Measurements from ENCODE around the gene EIPR1. TPM values are rescaled to one million over a fixed set of nuclear protein-coding genes. Genes with fewer than 3 reads are reported as not detected.

Gene EIPR1
- total and polyA plus RNA-seq, 2 of the 13 experiments (the other 11 are each of a cell fraction or from before 2014, with no cell fraction given) = 70.0 to 96.3 TPM

- H3K9ac ChIP-seq (ENCODE audit: insufficient read depth, low read depth, low read length) = no peak overlapping the region
- 90% methylated on average over 23 of the region's 27 CpGs for WGBS (ENCODE audit: low lambda C conversion rate)
- H3K4me1 ChIP-seq (ENCODE audit: insufficient read depth, low read length) = no peaks in the 10 kb centered on the region
- H3K79me2 ChIP-seq (ENCODE audit: insufficient read depth, low read length) = peaks cover 21% of the 10 kb centered on the region
- no peak for DNase-seq (ENCODE audit: low spot score)
- no peak overlapping the region for H3K27ac ChIP-seq (ENCODE audit: extremely low read length, insufficient read depth, low read length)
- no peak for FAIRE-seq
- ATAC-seq = no peak
- peaks cover 3 to 15% of the 10 kb centered on the region in 2 experiments for H3K36me3 ChIP-seq (replicated peaks in 1 of 2; ENCODE audit: control insufficient read depth in 1 of 2, insufficient read depth in 2 of 2, low read length in 2 of 2)
- no peak for TF ChIP-seq TBX3 (IDR thresholded peaks at IDR 0.05; ENCODE audit: borderline replicate concordance)
- no peak for TF ChIP-seq PRDM10 (CRISPR knock-in tag; IDR thresholded peaks at IDR 0.05; ENCODE audit: low read depth)
- no peak for TF ChIP-seq ZNF441 (CRISPR knock-in tag; IDR thresholded peaks at IDR 0.05; ENCODE audit: borderline replicate concordance)
- no peak for TF ChIP-seq SSRP1 (CRISPR knock-in tag; IDR thresholded peaks at IDR 0.05)
- TF ChIP-seq SETDB1 (CRISPR knock-in tag; IDR thresholded peaks at IDR 0.05; ENCODE audit: borderline replicate concordance) = no peak
- no peak for TF ChIP-seq ZNF383 (CRISPR knock-in tag; IDR thresholded peaks at IDR 0.05; ENCODE audit: borderline replicate concordance)
- TF ChIP-seq TBL1XR1 (IDR thresholded peaks at IDR 0.05; ENCODE audit: borderline replicate concordance, low read length, partially characterized antibody) = no peak
- no peak for TF ChIP-seq THAP11 (CRISPR knock-in tag; IDR thresholded peaks at IDR 0.05)
- TF ChIP-seq HNRNPUL1 (IDR thresholded peaks at IDR 0.05; ENCODE audit: low read depth, low read length) = no peak
- no peak for TF ChIP-seq HOXA3 (CRISPR knock-in tag; IDR thresholded peaks at IDR 0.05)
- no peak for TF ChIP-seq ZNF598 (CRISPR knock-in tag; IDR thresholded peaks at IDR 0.05; ENCODE audit: borderline replicate concordance)
- TF ChIP-seq GATA4 (IDR thresholded peaks at IDR 0.05; ENCODE audit: borderline replicate concordance, low read depth) = no peak
- no peak for TF ChIP-seq MYNN (CRISPR knock-in tag; IDR thresholded peaks at IDR 0.05; ENCODE audit: low read depth)
- TF ChIP-seq TP53 (CRISPR knock-in tag; conservative IDR thresholded peaks at IDR 0.05) = no peak
- no peak for TF ChIP-seq ZNF788 (CRISPR knock-in tag; IDR thresholded peaks at IDR 0.05; ENCODE audit: borderline replicate concordance)
- no peak for TF ChIP-seq TMF1 (CRISPR knock-in tag; IDR thresholded peaks at IDR 0.05; ENCODE audit: low read depth)
- intact Hi-C loops (cut with micrococcal nuclease; ENCODE audit: unreplicated experiment) = no loop called here
- ChIA-PET POLR2A (no interaction called here), CTCF (ENCODE audit: low intra/inter-chr PET ratio, low total read pairs) (no interaction called here)
- in situ Hi-C loops (cut with HindIII; ENCODE audit: extremely low pct_ligation_motif_present, low pct_unique_long_range_greater_than_20kb) = no loop called here
- H3K9me3 ChIP-seq (ENCODE audit: low read length) = no peaks in the 10 kb centered on the region
- no peak overlapping the region for H3K4me3 ChIP-seq (replicated peaks in 1 of 3; ENCODE audit: insufficient read depth in 1 of 3, low read depth in 2 of 3, low read length in 3 of 3)
- no peak overlapping the region for H2AFZ ChIP-seq (ENCODE audit: low read length)
- peaks cover 16% of the 10 kb centered on the region for H4K20me1 ChIP-seq (ENCODE audit: insufficient read depth, low read length)
- H3K27me3 ChIP-seq (ENCODE audit: control insufficient read depth in 1 of 2, insufficient read depth in 2 of 2, low read length in 2 of 2) = no peaks in the 10 kb centered on the region
- H3K4me2 ChIP-seq (ENCODE audit: low read depth, low read length) = no peak overlapping the region
- BruUV-seq (replicated peaks) = no TSS peak
Observed at GRCh38 chr2:3313781-3314375, 63.7 kb downstream of the EIPR1 start.

All from HepG2 (cell line).